Measurements from ENCODE around the gene UPK2. TPM values are rescaled to one million over a fixed set of nuclear protein-coding genes. Genes with fewer than 3 reads are reported as not detected.

UPK2 gene
- total and polyA plus RNA-seq, 2 of the 13 experiments (the other 11 are each of a cell fraction or from before 2014, with no cell fraction given), result not detected

- in situ Hi-C loops (cut with HindIII; ENCODE audit: extremely low pct_ligation_motif_present, low pct_unique_long_range_greater_than_20kb), result no loop called here
- Histone ChIP-seq H3K4me3 (replicated peaks in 1 of 3; ENCODE audit: insufficient read depth in 1 of 3, low read depth in 2 of 3, low read length in 3 of 3) (no peak overlapping the region), H3K79me2 (ENCODE audit: insufficient read depth, low read length) (no peaks in the 10 kb centered on the region), H3K27me3 (ENCODE audit: control insufficient read depth in 1 of 2, insufficient read depth in 2 of 2, low read length in 2 of 2) (peaks cover 0 to 12% of the 10 kb centered on the region in 2 experiments; a peak in 3 of 5 replicates), H3K27ac (ENCODE audit: extremely low read length, insufficient read depth, low read length) (no peak overlapping the region), H3K4me1 (ENCODE audit: insufficient read depth, low read length) (no peaks in the 10 kb centered on the region), H3K9ac (ENCODE audit: insufficient read depth, low read depth, low read length) (no peak overlapping the region), H3K4me2 (ENCODE audit: low read depth, low read length) (no peak overlapping the region), H2AFZ (ENCODE audit: low read length) (no peak overlapping the region), H3K36me3 (replicated peaks in 1 of 2; ENCODE audit: control insufficient read depth in 1 of 2, insufficient read depth in 2 of 2, low read length in 2 of 2) (no peaks in the 10 kb centered on the region), H4K20me1 (ENCODE audit: insufficient read depth, low read length) (no peaks in the 10 kb centered on the region), H3K9me3 (ENCODE audit: low read length) (no peaks in the 10 kb centered on the region)
- DNase-seq (ENCODE audit: low spot score), result no peak
- ChIA-PET POLR2A (no interaction called here), CTCF (ENCODE audit: low intra/inter-chr PET ratio, low total read pairs) (no interaction called here)
- BruUV-seq (replicated peaks), result no TSS peak
- FAIRE-seq, result no peak
- WGBS (ENCODE audit: low lambda C conversion rate), result 6% methylated on average over 1 of the region's 2 CpGs
- no peak for ATAC-seq
- no peak for TF ChIP-seq CBFB (CRISPR knock-in tag; IDR thresholded peaks at IDR 0.05)
- peak; percentile 69 to 76 for TF ChIP-seq MAFK (conservative IDR thresholded peaks at IDR 0.05 in 1 of 2, IDR thresholded peaks at IDR 0.05 in 1 of 2; ENCODE audit: low read length in 2 of 2)
- peak; percentile 66 for TF ChIP-seq MAFF (IDR thresholded peaks at IDR 0.05; ENCODE audit: low read depth, low read length)
- intact Hi-C loops (cut with micrococcal nuclease; ENCODE audit: unreplicated experiment), result no loop called here
Measured at GRCh38 chr11:118947091-118947490, 9.0 kb upstream of the UPK2 start.

GRCh38 chr11:118948000-118948399, 8.1 kb upstream of the UPK2 start:
- ChIA-PET CTCF (ENCODE audit: low intra/inter-chr PET ratio, low total read pairs) (no interaction called here), POLR2A (no interaction called here)
- TF ChIP-seq E2F5 (CRISPR knock-in tag; conservative IDR thresholded peaks at IDR 0.05) (no peak), STAG1 (CRISPR knock-in tag; IDR thresholded peaks at IDR 0.05) (no peak), AGO1 (IDR thresholded peaks at IDR 0.05; ENCODE audit: low read depth, low read length, poor library complexity, severe bottlenecking) (no peak), CHCHD3 (CRISPR knock-in tag; IDR thresholded peaks at IDR 0.05) (no peak), HIC2 (CRISPR knock-in tag; IDR thresholded peaks at IDR 0.05; ENCODE audit: low read depth) (no peak), ERF (CRISPR knock-in tag; IDR thresholded peaks at IDR 0.05) (no peak), ZSCAN25 (CRISPR knock-in tag; IDR thresholded peaks at IDR 0.05) (no peak)
- BruUV-seq (replicated peaks), result no TSS peak
- no peaks in the 10 kb centered on the region for H4K20me1 ChIP-seq (ENCODE audit: insufficient read depth, low read length)
- WGBS (ENCODE audit: low lambda C conversion rate), result 37% methylated on average over 3 of the region's 3 CpGs
- FAIRE-seq, result no peak
- no peak overlapping the region for H3K27ac ChIP-seq (ENCODE audit: extremely low read length, insufficient read depth, low read length)
- H2AFZ ChIP-seq (ENCODE audit: low read length), result no peak overlapping the region
- no peaks in the 10 kb centered on the region for H3K79me2 ChIP-seq (ENCODE audit: insufficient read depth, low read length)
- peaks cover 0 to 12% of the 10 kb centered on the region in 2 experiments; a peak in 3 of 5 replicates for H3K27me3 ChIP-seq (ENCODE audit: control insufficient read depth in 1 of 2, insufficient read depth in 2 of 2, low read length in 2 of 2)
- in situ Hi-C loops (cut with HindIII; ENCODE audit: extremely low pct_ligation_motif_present, low pct_unique_long_range_greater_than_20kb), result no loop called here
- intact Hi-C loops (cut with micrococcal nuclease; ENCODE audit: unreplicated experiment), result no loop called here
- no peak for ATAC-seq
- no peak overlapping the region for H3K4me3 ChIP-seq (replicated peaks in 1 of 3; ENCODE audit: insufficient read depth in 1 of 3, low read depth in 2 of 3, low read length in 3 of 3)
- H3K9ac ChIP-seq (ENCODE audit: insufficient read depth, low read depth, low read length), result no peak overlapping the region
- no peaks in the 10 kb centered on the region for H3K4me1 ChIP-seq (ENCODE audit: insufficient read depth, low read length)
- DNase-seq (ENCODE audit: low spot score), result no peak
- H3K4me2 ChIP-seq (ENCODE audit: low read depth, low read length), result no peak overlapping the region
- H3K9me3 ChIP-seq (ENCODE audit: low read length), result no peaks in the 10 kb centered on the region
- H3K36me3 ChIP-seq (replicated peaks in 1 of 2; ENCODE audit: control insufficient read depth in 1 of 2, insufficient read depth in 2 of 2, low read length in 2 of 2), result no peaks in the 10 kb centered on the region

All from HepG2 (cell line).